GM11168 (cell line): ENCODE results near the gene RNF223.

ENCODE experiments used
- in situ Hi-C: fragments of 300-500 bp; cut with MboI; formaldehyde crosslinking; loops from one replicate; pipeline ENCODE4 v1.12.0; 2022; ENCODE audit warnings: low sequenced_read_pairs; ENCODE audit not compliant: unreplicated experiment

The RNF223 gene

GRCh38 chr1:1049318-1050165 lies 24.6 kb downstream of the RNF223 start:
- in situ Hi-C loops, result no loop called here

GRCh38 chr1:1048765-1049164 lies 25.3 kb downstream of the RNF223 start:
- in situ Hi-C loops, result no loop called here

GRCh38 chr1:1047963-1048362 lies 26.1 kb downstream of the RNF223 start:
- in situ Hi-C loops, result no loop called here

GRCh38 chr1:1047407-1047806 lies 26.7 kb downstream of the RNF223 start:
- in situ Hi-C loops, result no loop called here

- in situ Hi-C loops, result no loop called here
Observed at GRCh38 chr1:1046767-1047166, 27.3 kb downstream of the RNF223 start.

GRCh38 chr1:1046243-1046642 lies 27.9 kb downstream of the RNF223 start:
- in situ Hi-C loops, result no loop called here

- in situ Hi-C loops, result no loop called here
Observed at GRCh38 chr1:1045129-1045528, 29.0 kb downstream of the RNF223 start.

- in situ Hi-C loops, result no loop called here
Observed at GRCh38 chr1:1044455-1045078, 29.5 kb downstream of the RNF223 start.

DNA sequence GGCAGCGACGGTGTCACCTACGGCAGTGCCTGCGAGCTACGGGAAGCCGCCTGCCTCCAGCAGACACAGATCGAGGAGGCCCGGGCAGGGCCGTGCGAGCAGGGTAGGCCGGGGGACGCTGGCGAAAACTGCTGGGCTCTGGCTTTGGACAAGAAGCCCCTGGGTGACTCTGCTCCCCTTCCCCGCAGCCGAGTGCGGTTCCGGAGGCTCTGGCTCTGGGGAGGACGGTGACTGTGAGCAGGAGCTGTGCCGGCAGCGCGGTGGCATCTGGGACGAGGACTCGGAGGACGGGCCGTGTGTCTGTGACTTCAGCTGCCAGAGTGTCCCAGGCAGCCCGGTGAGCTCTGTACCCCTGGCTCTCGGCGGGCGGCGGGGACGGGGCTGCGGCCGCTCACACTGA lies 30.2 kb downstream of the RNF223 start:
- in situ Hi-C loops, result no loop called here

- in situ Hi-C loops, result no loop called here
Observed at GRCh38 chr1:1043411-1043810, 30.7 kb downstream of the RNF223 start.

- in situ Hi-C loops, result no loop called here
Observed at GRCh38 chr1:1042835-1043234, 31.3 kb downstream of the RNF223 start.

DNA sequence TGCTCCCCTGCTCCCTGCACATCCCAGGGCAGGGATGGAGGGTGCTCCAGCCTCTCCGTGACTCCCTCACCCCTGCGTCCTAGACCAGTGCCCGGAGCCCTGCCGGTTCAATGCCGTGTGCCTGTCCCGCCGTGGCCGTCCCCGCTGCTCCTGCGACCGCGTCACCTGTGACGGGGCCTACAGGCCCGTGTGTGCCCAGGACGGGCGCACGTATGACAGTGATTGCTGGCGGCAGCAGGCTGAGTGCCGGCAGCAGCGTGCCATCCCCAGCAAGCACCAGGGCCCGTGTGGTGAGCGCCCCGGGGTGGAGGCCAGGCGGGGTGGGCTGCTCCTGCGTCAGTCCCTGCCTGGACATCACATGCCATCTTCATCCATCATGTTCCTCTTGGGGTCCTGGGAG lies 32.2 kb downstream of the RNF223 start:
- in situ Hi-C loops, result no loop called here

DNA sequence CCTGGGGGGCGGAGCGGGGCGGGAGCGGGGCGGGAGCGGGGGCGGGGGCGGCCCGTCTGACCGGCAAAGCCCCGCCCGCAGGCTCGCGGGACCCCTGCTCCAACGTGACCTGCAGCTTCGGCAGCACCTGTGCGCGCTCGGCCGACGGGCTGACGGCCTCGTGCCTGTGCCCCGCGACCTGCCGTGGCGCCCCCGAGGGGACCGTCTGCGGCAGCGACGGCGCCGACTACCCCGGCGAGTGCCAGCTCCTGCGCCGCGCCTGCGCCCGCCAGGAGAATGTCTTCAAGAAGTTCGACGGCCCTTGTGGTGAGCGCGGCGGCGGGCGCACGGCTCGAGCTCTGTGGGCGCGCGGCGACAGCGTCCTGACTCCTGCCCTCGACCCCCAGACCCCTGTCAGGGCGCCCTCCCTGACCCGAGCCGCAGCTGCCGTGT lies 33.0 kb downstream of the RNF223 start:
- in situ Hi-C loops, result no loop called here

- in situ Hi-C loops, result no loop called here
Observed at GRCh38 chr1:1040004-1040991, 33.8 kb downstream of the RNF223 start.

GRCh38 chr1:1039145-1039910 lies 34.8 kb downstream of the RNF223 start:
- in situ Hi-C loops, result no loop called here

- in situ Hi-C loops, result no loop called here
Observed at GRCh38 chr1:1038694-1039093, 35.4 kb downstream of the RNF223 start.

DNA sequence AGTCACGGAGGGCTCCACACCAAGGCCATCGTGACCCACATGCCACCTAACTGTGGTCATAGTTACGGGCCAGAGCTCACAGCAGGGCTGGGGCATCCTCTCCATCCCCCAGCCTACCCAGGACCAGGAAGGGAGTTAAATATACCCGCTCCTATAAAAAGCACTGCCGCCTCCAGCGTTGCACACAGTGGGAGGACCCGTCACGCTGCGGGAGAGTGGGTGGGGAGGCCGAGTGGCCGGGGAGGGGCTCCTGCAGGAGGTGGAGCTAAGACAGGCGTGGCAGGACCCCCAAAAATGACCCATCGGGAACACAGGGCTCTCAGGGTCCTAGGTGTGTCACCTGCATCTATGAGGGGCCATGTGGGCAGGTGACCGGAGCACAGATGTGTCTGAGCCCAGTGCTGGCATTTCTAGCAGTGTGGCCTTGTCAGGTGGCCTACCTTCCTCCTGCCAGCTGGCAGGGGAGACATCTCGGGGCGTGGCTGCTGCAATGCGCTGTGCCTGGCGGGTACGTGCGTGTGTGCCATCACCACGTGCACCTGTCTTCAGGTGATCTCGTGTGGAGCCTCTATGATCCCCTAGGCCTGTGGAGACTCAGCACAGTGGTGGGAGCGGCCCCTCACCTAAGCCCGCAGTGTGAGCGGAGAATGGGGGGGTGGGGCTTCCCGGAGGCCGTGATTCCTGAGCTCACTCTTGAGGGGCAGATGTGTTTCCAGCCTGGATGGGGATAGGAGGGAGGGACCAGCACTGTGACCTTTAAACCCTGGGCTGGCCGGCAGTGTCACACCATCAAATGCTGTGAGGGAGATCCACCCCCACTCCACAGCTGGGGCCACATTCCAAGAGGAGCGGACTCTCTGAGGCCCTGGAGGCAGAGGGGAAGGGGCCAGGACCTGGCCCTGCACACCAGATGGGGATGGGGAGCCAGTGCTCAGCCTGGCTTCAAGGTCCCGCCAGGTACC lies 36.5 kb downstream of the RNF223 start:
- in situ Hi-C loops, result no loop called here

GRCh38 chr1:1035291-1035943 lies 38.7 kb downstream of the RNF223 start:
- in situ Hi-C loops, result no loop called here
